Hepatocyte (in vitro differentiated cells): ENCODE results near the gene FOCAD.

ENCODE experiments used
- EZH2 ChIP-seq: fragments of 200-600 bp; sonication (generic); IDR thresholded peaks from 2 replicates; pipeline ENCODE4 v1.6.1; 2016; ENCODE audit warnings: antibody characterized with exemption, mild to moderate bottlenecking, borderline replicate concordance
- EZH2phosphoT487 ChIP-seq: fragments of 200-600 bp; sonication (generic); IDR thresholded peaks from one replicate; pipeline ENCODE4 v1.6.1; 2018; ENCODE audit warnings: antibody characterized with exemption, mild to moderate bottlenecking, low read depth, moderate library complexity; ENCODE audit not compliant: unreplicated experiment, severe bottlenecking
- TF ChIP-seq, protein P1 (sequence below): fragments of 200-600 bp; sonication (generic); IDR thresholded peaks from 2 replicates; pipeline ENCODE4 v1.5.1; 2016; ENCODE audit warnings: antibody characterized with exemption, mild to moderate bottlenecking; ENCODE audit not compliant: poor library complexity

DNA sequence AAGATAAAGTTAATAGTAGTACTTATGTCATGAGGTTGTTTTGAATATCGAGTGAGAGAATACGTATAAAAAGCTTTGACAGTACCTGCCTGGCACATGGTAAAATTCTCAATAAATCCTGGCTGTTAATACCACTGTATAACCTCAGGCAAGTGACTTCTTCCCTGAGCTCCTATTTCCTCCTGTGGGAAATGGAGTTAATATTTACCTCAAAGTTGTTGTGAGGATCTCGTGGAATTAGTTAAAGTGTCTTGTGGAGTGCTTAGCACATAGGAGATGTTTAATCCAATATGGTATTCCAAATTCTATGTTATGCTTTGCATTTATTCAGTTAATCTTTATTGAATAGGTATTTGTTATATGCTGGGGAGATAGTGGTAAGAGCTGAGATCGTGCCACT, 18.5 kb downstream of the FOCAD start:
- no peak for TF ChIP-seq EZH2
- TF ChIP-seq, protein P1, sequence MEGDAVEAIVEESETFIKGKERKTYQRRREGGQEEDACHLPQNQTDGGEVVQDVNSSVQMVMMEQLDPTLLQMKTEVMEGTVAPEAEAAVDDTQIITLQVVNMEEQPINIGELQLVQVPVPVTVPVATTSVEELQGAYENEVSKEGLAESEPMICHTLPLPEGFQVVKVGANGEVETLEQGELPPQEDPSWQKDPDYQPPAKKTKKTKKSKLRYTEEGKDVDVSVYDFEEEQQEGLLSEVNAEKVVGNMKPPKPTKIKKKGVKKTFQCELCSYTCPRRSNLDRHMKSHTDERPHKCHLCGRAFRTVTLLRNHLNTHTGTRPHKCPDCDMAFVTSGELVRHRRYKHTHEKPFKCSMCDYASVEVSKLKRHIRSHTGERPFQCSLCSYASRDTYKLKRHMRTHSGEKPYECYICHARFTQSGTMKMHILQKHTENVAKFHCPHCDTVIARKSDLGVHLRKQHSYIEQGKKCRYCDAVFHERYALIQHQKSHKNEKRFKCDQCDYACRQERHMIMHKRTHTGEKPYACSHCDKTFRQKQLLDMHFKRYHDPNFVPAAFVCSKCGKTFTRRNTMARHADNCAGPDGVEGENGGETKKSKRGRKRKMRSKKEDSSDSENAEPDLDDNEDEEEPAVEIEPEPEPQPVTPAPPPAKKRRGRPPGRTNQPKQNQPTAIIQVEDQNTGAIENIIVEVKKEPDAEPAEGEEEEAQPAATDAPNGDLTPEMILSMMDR: no peak
- no peak for TF ChIP-seq EZH2phosphoT487
